HCT116 (cell line): ENCODE data around the gene TH. TPM values are rescaled to one million over a fixed set of nuclear protein-coding genes. Genes with fewer than 3 reads are reported as not detected.

ENCODE experiments used
- ATAC-seq: fragments of 200-7000 bp; cut with Tn5 transposase; 2 replicates; pipeline ENCODE4 v1.9.1; 2020; ENCODE audit warnings: mild to moderate bottlenecking, moderate library complexity
- BruUV-seq: library from RNA; stranded (reverse); fragments of 400-500 nt; replicated peaks from 2 replicates; lab custom pipeline; 2021; lab: Mats Ljungman, UMichigan
- CTCF ChIA-PET: fragments of 300-600 bp; sonication (Branson Sonifier 250); formaldehyde crosslinking; loops from one replicate; lab custom pipeline; 2021; ENCODE audit warnings: antibody characterized with exemption; lab: Charles Lee
- POLR2A ChIA-PET: fragments of 300-600, 350-600 bp; sonication (Branson Sonifier 250); formaldehyde crosslinking; loops from one replicate; lab custom pipeline; 2021; ENCODE audit warnings: antibody characterized with exemption; lab: Charles Lee
- RAD21 ChIA-PET, 2 experiments: fragments of 300-600 bp; sonication (Branson Sonifier 250); formaldehyde crosslinking; loops; one replicate each; lab custom pipeline; 2023; ENCODE audit warnings: low total read pairs in 2 of 2; ENCODE audit not compliant: uncharacterized antibody in 2 of 2, unreplicated experiment in 2 of 2, low non-redundant PET in 1 of 2; lab: Charles Lee
- DNase-seq: peaks from one replicate; pipeline ENCODE4 v3.0.0-alpha.2; 2010; ENCODE audit warnings: low read depth, low spot score
- H2AFZ ChIP-seq: fragments of 200-600 bp; shearing (Covaris generic), sonication (generic); 2 replicates; pipeline ENCODE4 v1.6.1; 2017; ENCODE audit warnings: low read depth, mixed run types, mixed read lengths, antibody characterized with exemption, low read length; ENCODE audit not compliant: poor library complexity, severe bottlenecking
- H3K27ac ChIP-seq: 2 replicates; pipeline ENCODE4 v1.5.1; 2012; ENCODE audit warnings: low read depth, low read length
- H3K27me3 ChIP-seq: fragments of 200-600 bp; sonication (generic); 2 replicates; pipeline ENCODE4 v1.6.1; 2016; ENCODE audit warnings: mixed run types, low read length, mixed read lengths; ENCODE audit not compliant: insufficient read depth
- H3K36me3 ChIP-seq, 2 experiments: fragments of 200-500 bp in 1 of 2; fragments of 200-600 bp in 1 of 2; sonication (Bioruptor generic) in 1 of 2; sonication (generic) in 1 of 2; 2 replicates each; pipeline versions ENCODE4 v1.5.1 to v1.6.1; 2014 to 2016; ENCODE audit warnings: low read length in 2 of 2, inconsistent platforms in 1 of 2, mixed read lengths in 1 of 2, mixed run types in 1 of 2; ENCODE audit not compliant: insufficient read depth in 2 of 2, control insufficient read depth in 1 of 2
- H3K4me1 ChIP-seq, 2 experiments: fragments of 200-600 bp in 1 of 2; sonication (generic) in 1 of 2; 2 replicates each; pipeline versions ENCODE4 v1.5.1 to v1.6.1; 2012 to 2017; ENCODE audit warnings: low read length in 2 of 2, inconsistent platforms in 1 of 2, mild to moderate bottlenecking in 1 of 2, mixed read lengths in 1 of 2, mixed run types in 1 of 2, moderate library complexity in 1 of 2; ENCODE audit not compliant: insufficient read depth in 2 of 2, control insufficient read depth in 1 of 2
- H3K4me2 ChIP-seq: fragments of 200-600 bp; sonication (generic); 2 replicates; pipeline ENCODE4 v1.6.1; 2017; ENCODE audit warnings: mixed run types, low read length, mixed read lengths
- H3K4me3 ChIP-seq, 2 experiments: fragments of 200-600 bp in 1 of 2; sonication (generic) in 1 of 2; replicated peaks in 1 of 2; 2 replicates each; pipeline ENCODE4 v1.5.1; 2011 to 2016; ENCODE audit warnings: low read length in 2 of 2, control low read depth in 1 of 2, low read depth in 1 of 2, mild to moderate bottlenecking in 1 of 2, mixed read lengths in 1 of 2, mixed run types in 1 of 2
- H3K79me2 ChIP-seq: fragments of 200-600 bp; sonication (generic); 2 replicates; pipeline ENCODE4 v1.6.1; 2017; ENCODE audit warnings: mild to moderate bottlenecking, mixed run types, low read length, moderate library complexity, mixed read lengths; ENCODE audit not compliant: insufficient read depth
- H3K9ac ChIP-seq: fragments of 200-600 bp; sonication (generic); 2 replicates; pipeline ENCODE4 v1.6.1; 2016; ENCODE audit warnings: low read length, mixed read lengths
- H3K9me2 ChIP-seq: fragments of 200-600 bp; sonication (generic), shearing (Covaris generic); 2 replicates; pipeline ENCODE4 v1.6.1; 2017; ENCODE audit warnings: mixed run types, mild to moderate bottlenecking, moderate library complexity; ENCODE audit not compliant: insufficient read depth
- H3K9me3 ChIP-seq, 2 experiments: fragments of 200-500 bp in 1 of 2; fragments of 200-600 bp in 1 of 2; sonication (Bioruptor generic) in 1 of 2; sonication (generic) in 1 of 2; 2 replicates each; pipeline ENCODE4 v1.6.1; 2014 to 2017; ENCODE audit warnings: low read length in 2 of 2, mixed read lengths in 2 of 2, inconsistent platforms in 1 of 2, low read depth in 1 of 2, mild to moderate bottlenecking in 1 of 2, mixed run types in 1 of 2, moderate library complexity in 1 of 2; ENCODE audit not compliant: control insufficient read depth in 1 of 2, insufficient read depth in 1 of 2
- H4K20me1 ChIP-seq: fragments of 200-600 bp; sonication (generic), shearing (Covaris generic); 2 replicates; pipeline ENCODE4 v1.6.1; 2017; ENCODE audit warnings: mixed run types, mild to moderate bottlenecking, moderate library complexity; ENCODE audit not compliant: insufficient read depth
- EGR1 ChIP-seq: IDR thresholded peaks from 2 replicates; pipeline ENCODE4 v1.6.1; 2012; ENCODE audit warnings: low read depth
- EZH2 ChIP-seq: fragments of 200-600 bp; sonication (generic); IDR thresholded peaks from 2 replicates; pipeline ENCODE4 v1.6.1; 2017; ENCODE audit warnings: antibody characterized with exemption, mixed run types
- FOSL1 ChIP-seq: IDR thresholded peaks from 2 replicates; pipeline ENCODE4 v1.6.1; 2012; ENCODE audit warnings: low read depth
- JUND ChIP-seq: IDR thresholded peaks from 2 replicates; pipeline ENCODE4 v1.6.1; 2012
- POLR2AphosphoS5 ChIP-seq: IDR thresholded peaks from 2 replicates; pipeline ENCODE4 v1.6.1; 2011; ENCODE audit warnings: mild to moderate bottlenecking, low read depth, low read length, moderate library complexity
- RAD21 ChIP-seq: IDR thresholded peaks from 2 replicates; pipeline ENCODE4 v1.6.1; 2012; ENCODE audit warnings: low read depth, mild to moderate bottlenecking
- SP1 ChIP-seq: IDR thresholded peaks from 2 replicates; pipeline ENCODE4 v1.6.1; 2012; ENCODE audit warnings: low read depth
- SRF ChIP-seq: IDR thresholded peaks from 2 replicates; pipeline ENCODE4 v1.6.1; 2012; ENCODE audit warnings: low read depth
- TCF7L2 ChIP-seq: IDR thresholded peaks from 2 replicates; pipeline ENCODE4 v1.7.0; 2011; ENCODE audit warnings: borderline replicate concordance, inconsistent platforms; ENCODE audit not compliant: insufficient read depth, insufficient read length; ENCODE audit errors: extremely low read depth
- ZFX ChIP-seq: fragments of 450-650 bp; IDR thresholded peaks from 2 replicates; pipeline ENCODE4 v1.6.1; 2017
- ZNF274 ChIP-seq: fragments of 200-500 bp; sonication (Bioruptor generic); IDR thresholded peaks from 2 replicates; pipeline ENCODE4 v1.6.1; 2014; ENCODE audit warnings: mild to moderate bottlenecking, low read depth, low read length, inconsistent platforms
- intact Hi-C: fragments of 100-400 bp; cut with micrococcal nuclease; formaldehyde crosslinking; loops from 2 replicates; pipeline ENCODE4 v1.10.0; 2022
- total RNA-seq: library from RNA; stranded (reverse); gene quantifications from one replicate; pipeline ENCODE4 v1.2.1, GENCODE V29; 2021; ENCODE audit not compliant: unreplicated experiment
- TF ChIP-seq, protein P1 (sequence below), 3 experiments: fragments of 200-600 bp in 1 of 3; sonication (generic) in 1 of 3; IDR thresholded peaks in 2 of 3; conservative IDR thresholded peaks in 1 of 3; 2 replicates each; pipeline ENCODE4 v1.5.1; 2012 to 2017; ENCODE audit warnings: low read depth in 2 of 3, low read length in 2 of 3, antibody characterized with exemption in 1 of 3, borderline replicate concordance in 1 of 3, control low read depth in 1 of 3, mild to moderate bottlenecking in 1 of 3, mixed read lengths in 1 of 3, mixed run types in 1 of 3, moderate library complexity in 1 of 3; ENCODE audit not compliant: insufficient read depth in 1 of 3
- TF ChIP-seq, protein P2 (sequence below): IDR thresholded peaks from 2 replicates; pipeline ENCODE4 v1.6.1; 2012

The TH gene
- total RNA-seq, 1 experiment from 2014 or later, result not detected

DNA sequence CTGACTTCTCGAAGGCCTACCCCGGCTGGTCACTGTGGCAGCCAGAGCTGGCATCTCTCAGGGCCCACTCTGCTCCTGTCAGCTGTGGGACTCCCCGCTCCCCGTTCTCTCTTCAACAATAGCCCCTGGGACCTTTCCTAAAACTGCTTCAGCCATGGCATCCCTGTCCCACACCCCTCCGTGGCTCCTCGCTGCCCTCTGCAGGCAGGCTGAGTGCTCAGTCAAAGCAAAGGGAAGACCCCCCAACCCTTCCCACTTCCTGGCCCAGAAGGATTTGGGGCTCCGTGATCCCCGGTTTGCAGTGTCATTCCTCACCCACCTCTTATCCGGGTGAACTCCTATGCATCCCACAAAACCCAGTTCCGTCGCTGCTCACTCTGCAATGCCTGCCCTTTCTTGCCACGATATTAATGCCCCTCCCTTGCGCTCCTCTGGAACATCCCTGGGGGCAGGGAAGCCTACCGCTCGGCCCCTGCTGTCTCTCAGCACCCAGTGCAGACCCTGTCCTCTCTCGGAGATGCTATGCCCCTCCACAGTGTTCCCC lies 1.6 kb upstream of the TH start:
- Histone ChIP-seq H3K9ac (no peak overlapping the region), H3K27me3 (no peaks in the 10 kb centered on the region), H3K4me1 (peaks cover 2 to 41% of the 10 kb centered on the region in 2 experiments; a peak in 3 of 4 replicates), H4K20me1 (no peaks in the 10 kb centered on the region), H3K4me3 (no peak overlapping the region), H3K9me3 (no peaks in the 10 kb centered on the region), H3K9me2 (no peaks in the 10 kb centered on the region), H2AFZ (no peak overlapping the region), H3K79me2 (no peaks in the 10 kb centered on the region), H3K27ac (no peak overlapping the region), H3K36me3 (no peaks in the 10 kb centered on the region)
- intact Hi-C loops, result no loop called here
- CTCF ChIA-PET, result no interaction called here
- BruUV-seq, result no TSS peak
- DNase-seq, result no peak
- RAD21 ChIA-PET, result no interaction called here
- POLR2A ChIA-PET, result no interaction called here
- TF ChIP-seq EZH2 (no peak), ZNF274 (no peak), SRF (no peak), RAD21 (no peak), ZFX (no peak), FOSL1 (no peak), SP1 (no peak)
- TF ChIP-seq, protein P1, sequence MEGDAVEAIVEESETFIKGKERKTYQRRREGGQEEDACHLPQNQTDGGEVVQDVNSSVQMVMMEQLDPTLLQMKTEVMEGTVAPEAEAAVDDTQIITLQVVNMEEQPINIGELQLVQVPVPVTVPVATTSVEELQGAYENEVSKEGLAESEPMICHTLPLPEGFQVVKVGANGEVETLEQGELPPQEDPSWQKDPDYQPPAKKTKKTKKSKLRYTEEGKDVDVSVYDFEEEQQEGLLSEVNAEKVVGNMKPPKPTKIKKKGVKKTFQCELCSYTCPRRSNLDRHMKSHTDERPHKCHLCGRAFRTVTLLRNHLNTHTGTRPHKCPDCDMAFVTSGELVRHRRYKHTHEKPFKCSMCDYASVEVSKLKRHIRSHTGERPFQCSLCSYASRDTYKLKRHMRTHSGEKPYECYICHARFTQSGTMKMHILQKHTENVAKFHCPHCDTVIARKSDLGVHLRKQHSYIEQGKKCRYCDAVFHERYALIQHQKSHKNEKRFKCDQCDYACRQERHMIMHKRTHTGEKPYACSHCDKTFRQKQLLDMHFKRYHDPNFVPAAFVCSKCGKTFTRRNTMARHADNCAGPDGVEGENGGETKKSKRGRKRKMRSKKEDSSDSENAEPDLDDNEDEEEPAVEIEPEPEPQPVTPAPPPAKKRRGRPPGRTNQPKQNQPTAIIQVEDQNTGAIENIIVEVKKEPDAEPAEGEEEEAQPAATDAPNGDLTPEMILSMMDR (IDR thresholded peaks at IDR 0.05 in 2 of 3, conservative IDR thresholded peaks at IDR 0.05 in 1 of 3; ENCODE audit: borderline replicate concordance in 1 of 3, insufficient read depth in 1 of 3, low read depth in 2 of 3, low read length in 2 of 3), result peak in 2 of 3 experiments; percentile 68 to 84; a peak in 4 of 6 replicates
- TF ChIP-seq, all 23 proteins: peak for 1
- no peak overlapping the region for H3K4me2 ChIP-seq
- peak; percentile 78 for ATAC-seq

DNA sequence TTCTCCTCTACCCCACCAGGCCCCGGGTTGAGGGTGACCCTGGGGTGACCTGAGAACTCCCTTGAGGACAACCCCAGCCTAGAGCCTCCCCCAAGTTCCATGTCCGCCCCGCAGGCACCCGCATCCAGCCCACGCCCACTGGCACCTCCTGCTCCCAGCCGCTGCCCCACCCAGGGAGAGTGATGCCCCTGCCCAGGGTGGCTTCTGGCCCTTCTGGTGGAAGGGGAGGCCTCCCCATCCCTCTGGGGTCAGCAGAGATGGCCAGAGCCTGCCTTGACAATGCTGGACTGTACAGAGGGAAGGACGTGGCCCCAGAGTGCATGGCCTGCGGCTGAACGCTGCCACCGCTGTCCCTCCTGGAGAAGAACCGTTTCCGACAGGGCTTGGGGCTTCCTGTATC lies 1.1 kb upstream of the TH start:
- ATAC-seq, result no peak; the same call in 1 of the 2 replicates
- no peaks in the 10 kb centered on the region for H3K9me3 ChIP-seq
- H3K4me3 ChIP-seq, result no peak overlapping the region
- no peaks in the 10 kb centered on the region for H3K9me2 ChIP-seq
- H4K20me1 ChIP-seq, result no peaks in the 10 kb centered on the region
- no peak for DNase-seq
- ChIA-PET RAD21 (no interaction called here), CTCF (no interaction called here), POLR2A (no interaction called here)
- H3K27ac ChIP-seq, result no peak overlapping the region
- intact Hi-C loops, result no loop called here
- no TSS peak for BruUV-seq
- H2AFZ ChIP-seq, result no peak overlapping the region
- no peaks in the 10 kb centered on the region for H3K79me2 ChIP-seq
- peaks cover 2 to 38% of the 10 kb centered on the region in 2 experiments; a peak in 3 of 4 replicates for H3K4me1 ChIP-seq
- H3K4me2 ChIP-seq, result no peak overlapping the region
- no peak overlapping the region for H3K9ac ChIP-seq
- no peaks in the 10 kb centered on the region for H3K36me3 ChIP-seq
- H3K27me3 ChIP-seq, result no peaks in the 10 kb centered on the region
- no peak for TF ChIP-seq POLR2AphosphoS5
- no peak for TF ChIP-seq JUND
- TF ChIP-seq ZNF274, result no peak
- TF ChIP-seq EGR1, result no peak
- no peak for TF ChIP-seq SRF
- no peak for TF ChIP-seq TCF7L2
- TF ChIP-seq, protein P2, sequence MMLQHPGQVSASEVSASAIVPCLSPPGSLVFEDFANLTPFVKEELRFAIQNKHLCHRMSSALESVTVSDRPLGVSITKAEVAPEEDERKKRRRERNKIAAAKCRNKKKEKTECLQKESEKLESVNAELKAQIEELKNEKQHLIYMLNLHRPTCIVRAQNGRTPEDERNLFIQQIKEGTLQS, result no peak
- no peak for TF ChIP-seq SP1
